HCT116 (cell line): ENCODE measurements around the gene CDC45. TPM values are rescaled to one million over a fixed set of nuclear protein-coding genes. Genes with fewer than 3 reads are reported as not detected.

Source experiments
- ATAC-seq: fragments of 200-7000 bp; cut with Tn5 transposase; 2 replicates; pipeline ENCODE4 v1.9.1; 2020; ENCODE audit warnings: mild to moderate bottlenecking, moderate library complexity
- BruUV-seq: library from RNA; stranded (reverse); fragments of 400-500 nt; replicated peaks from 2 replicates; lab custom pipeline; 2021; lab: Mats Ljungman, UMichigan
- CTCF ChIA-PET: fragments of 300-600 bp; sonication (Branson Sonifier 250); formaldehyde crosslinking; loops from one replicate; lab custom pipeline; 2021; ENCODE audit warnings: antibody characterized with exemption; lab: Charles Lee
- POLR2A ChIA-PET: fragments of 300-600, 350-600 bp; sonication (Branson Sonifier 250); formaldehyde crosslinking; loops from one replicate; lab custom pipeline; 2021; ENCODE audit warnings: antibody characterized with exemption; lab: Charles Lee
- RAD21 ChIA-PET, 2 experiments: fragments of 300-600 bp; sonication (Branson Sonifier 250); formaldehyde crosslinking; loops; one replicate each; lab custom pipeline; 2023; ENCODE audit warnings: low total read pairs in 2 of 2; ENCODE audit not compliant: uncharacterized antibody in 2 of 2, unreplicated experiment in 2 of 2, low non-redundant PET in 1 of 2; lab: Charles Lee
- DNase-seq: peaks from one replicate; pipeline ENCODE4 v3.0.0-alpha.2; 2010; ENCODE audit warnings: low read depth, low spot score
- H2AFZ ChIP-seq: fragments of 200-600 bp; shearing (Covaris generic), sonication (generic); 2 replicates; pipeline ENCODE4 v1.6.1; 2017; ENCODE audit warnings: low read depth, mixed run types, mixed read lengths, antibody characterized with exemption, low read length; ENCODE audit not compliant: poor library complexity, severe bottlenecking
- H3K27ac ChIP-seq: 2 replicates; pipeline ENCODE4 v1.5.1; 2012; ENCODE audit warnings: low read depth, low read length
- H3K27me3 ChIP-seq: fragments of 200-600 bp; sonication (generic); 2 replicates; pipeline ENCODE4 v1.6.1; 2016; ENCODE audit warnings: mixed run types, low read length, mixed read lengths; ENCODE audit not compliant: insufficient read depth
- H3K36me3 ChIP-seq, 2 experiments: fragments of 200-500 bp in 1 of 2; fragments of 200-600 bp in 1 of 2; sonication (Bioruptor generic) in 1 of 2; sonication (generic) in 1 of 2; 2 replicates each; pipeline versions ENCODE4 v1.5.1 to v1.6.1; 2014 to 2016; ENCODE audit warnings: low read length in 2 of 2, inconsistent platforms in 1 of 2, mixed read lengths in 1 of 2, mixed run types in 1 of 2; ENCODE audit not compliant: insufficient read depth in 2 of 2, control insufficient read depth in 1 of 2
- H3K4me1 ChIP-seq, 2 experiments: fragments of 200-600 bp in 1 of 2; sonication (generic) in 1 of 2; 2 replicates each; pipeline versions ENCODE4 v1.5.1 to v1.6.1; 2012 to 2017; ENCODE audit warnings: low read length in 2 of 2, inconsistent platforms in 1 of 2, mild to moderate bottlenecking in 1 of 2, mixed read lengths in 1 of 2, mixed run types in 1 of 2, moderate library complexity in 1 of 2; ENCODE audit not compliant: insufficient read depth in 2 of 2, control insufficient read depth in 1 of 2
- H3K4me2 ChIP-seq: fragments of 200-600 bp; sonication (generic); 2 replicates; pipeline ENCODE4 v1.6.1; 2017; ENCODE audit warnings: mixed run types, low read length, mixed read lengths
- H3K4me3 ChIP-seq, 2 experiments: fragments of 200-600 bp in 1 of 2; sonication (generic) in 1 of 2; replicated peaks in 1 of 2; 2 replicates each; pipeline ENCODE4 v1.5.1; 2011 to 2016; ENCODE audit warnings: low read length in 2 of 2, control low read depth in 1 of 2, low read depth in 1 of 2, mild to moderate bottlenecking in 1 of 2, mixed read lengths in 1 of 2, mixed run types in 1 of 2
- H3K79me2 ChIP-seq: fragments of 200-600 bp; sonication (generic); 2 replicates; pipeline ENCODE4 v1.6.1; 2017; ENCODE audit warnings: mild to moderate bottlenecking, mixed run types, low read length, moderate library complexity, mixed read lengths; ENCODE audit not compliant: insufficient read depth
- H3K9ac ChIP-seq: fragments of 200-600 bp; sonication (generic); 2 replicates; pipeline ENCODE4 v1.6.1; 2016; ENCODE audit warnings: low read length, mixed read lengths
- H3K9me2 ChIP-seq: fragments of 200-600 bp; sonication (generic), shearing (Covaris generic); 2 replicates; pipeline ENCODE4 v1.6.1; 2017; ENCODE audit warnings: mixed run types, mild to moderate bottlenecking, moderate library complexity; ENCODE audit not compliant: insufficient read depth
- H3K9me3 ChIP-seq, 2 experiments: fragments of 200-500 bp in 1 of 2; fragments of 200-600 bp in 1 of 2; sonication (Bioruptor generic) in 1 of 2; sonication (generic) in 1 of 2; 2 replicates each; pipeline ENCODE4 v1.6.1; 2014 to 2017; ENCODE audit warnings: low read length in 2 of 2, mixed read lengths in 2 of 2, inconsistent platforms in 1 of 2, low read depth in 1 of 2, mild to moderate bottlenecking in 1 of 2, mixed run types in 1 of 2, moderate library complexity in 1 of 2; ENCODE audit not compliant: control insufficient read depth in 1 of 2, insufficient read depth in 1 of 2
- H4K20me1 ChIP-seq: fragments of 200-600 bp; sonication (generic), shearing (Covaris generic); 2 replicates; pipeline ENCODE4 v1.6.1; 2017; ENCODE audit warnings: mixed run types, mild to moderate bottlenecking, moderate library complexity; ENCODE audit not compliant: insufficient read depth
- CBX3 ChIP-seq: IDR thresholded peaks from 2 replicates; pipeline ENCODE4 v1.6.1; 2012; ENCODE audit warnings: low read depth
- CEBPB ChIP-seq: IDR thresholded peaks from 2 replicates; pipeline ENCODE4 v1.6.1; 2012; ENCODE audit warnings: low read depth
- EGR1 ChIP-seq: IDR thresholded peaks from 2 replicates; pipeline ENCODE4 v1.6.1; 2012; ENCODE audit warnings: low read depth
- EZH2 ChIP-seq: fragments of 200-600 bp; sonication (generic); IDR thresholded peaks from 2 replicates; pipeline ENCODE4 v1.6.1; 2017; ENCODE audit warnings: antibody characterized with exemption, mixed run types
- EZH2phosphoT487 ChIP-seq: fragments of 200-600 bp; IDR thresholded peaks from 2 replicates; pipeline ENCODE4 v1.6.1; 2018; ENCODE audit warnings: antibody characterized with exemption, borderline replicate concordance
- FOSL1 ChIP-seq: IDR thresholded peaks from 2 replicates; pipeline ENCODE4 v1.6.1; 2012; ENCODE audit warnings: low read depth
- JUND ChIP-seq: IDR thresholded peaks from 2 replicates; pipeline ENCODE4 v1.6.1; 2012
- MAX ChIP-seq: IDR thresholded peaks from 2 replicates; pipeline ENCODE4 v1.6.1; 2012
- POLR2A ChIP-seq: IDR thresholded peaks from 2 replicates; pipeline ENCODE4 v1.7.0; 2011; ENCODE audit warnings: borderline replicate concordance; ENCODE audit not compliant: insufficient read depth, insufficient read length; ENCODE audit errors: extremely low read depth
- POLR2AphosphoS5 ChIP-seq: IDR thresholded peaks from 2 replicates; pipeline ENCODE4 v1.6.1; 2011; ENCODE audit warnings: mild to moderate bottlenecking, low read depth, low read length, moderate library complexity
- REST ChIP-seq: IDR thresholded peaks from 2 replicates; pipeline ENCODE4 v1.6.1; 2012; ENCODE audit warnings: low read depth
- SP1 ChIP-seq: IDR thresholded peaks from 2 replicates; pipeline ENCODE4 v1.6.1; 2012; ENCODE audit warnings: low read depth
- SRF ChIP-seq: IDR thresholded peaks from 2 replicates; pipeline ENCODE4 v1.6.1; 2012; ENCODE audit warnings: low read depth
- YY1 ChIP-seq: IDR thresholded peaks from 2 replicates; pipeline ENCODE4 v1.6.1; 2011; ENCODE audit warnings: low read length, low read depth, moderate library complexity, mild to moderate bottlenecking; ENCODE audit not compliant: insufficient replicate concordance; ENCODE audit errors: extremely low read depth
- ZBTB33 ChIP-seq: IDR thresholded peaks from 2 replicates; pipeline ENCODE4 v1.6.1; 2011; ENCODE audit warnings: mild to moderate bottlenecking, low read length, moderate library complexity; ENCODE audit not compliant: insufficient replicate concordance; ENCODE audit errors: extremely low read depth
- intact Hi-C: fragments of 100-400 bp; cut with micrococcal nuclease; formaldehyde crosslinking; loops from 2 replicates; pipeline ENCODE4 v1.10.0; 2022
- total RNA-seq: library from RNA; stranded (reverse); gene quantifications from one replicate; pipeline ENCODE4 v1.2.1, GENCODE V29; 2021; ENCODE audit not compliant: unreplicated experiment

CDC45 gene
- total RNA-seq, 1 experiment from 2014 or later, result 43.4 TPM

GRCh38 chr22:19483481-19484244 lies 3.9 kb downstream of the CDC45 start:
- CTCF ChIA-PET, result no interaction called here
- Histone ChIP-seq H3K9me3 (no peaks in the 10 kb centered on the region), H4K20me1 (no peaks in the 10 kb centered on the region; the same call in 1 of the 2 replicates), H2AFZ (no peak overlapping the region), H3K9me2 (no peaks in the 10 kb centered on the region), H3K4me3 (no peak overlapping the region), H3K4me2 (no peak overlapping the region), H3K36me3 (peaks cover 17 to 42% of the 10 kb centered on the region in 2 experiments), H3K9ac (no peak overlapping the region), H3K27ac (no peak overlapping the region), H3K27me3 (no peaks in the 10 kb centered on the region), H3K4me1 (peaks cover 6 to 11% of the 10 kb centered on the region in 2 experiments; a peak in 3 of 4 replicates), H3K79me2 (peaks cover 53% of the 10 kb centered on the region)
- BruUV-seq, result no TSS peak
- no peak for ATAC-seq
- POLR2A ChIA-PET, result no interaction called here
- no peak for DNase-seq
- RAD21 ChIA-PET, result no interaction called here
- intact Hi-C loops, result no loop called here
- TF ChIP-seq POLR2A (no peak), EZH2 (no peak), FOSL1 (no peak), CEBPB (no peak), POLR2AphosphoS5 (no peak), SRF (no peak)

- no peak overlapping the region for H3K27ac ChIP-seq
- no peak for ATAC-seq
- ChIA-PET POLR2A (no interaction called here), RAD21 (no interaction called here), CTCF (interaction anchor here (1.8 kb wide), 1 partner anchor 142 kb away, joined by 9 read pairs; no protein-coding TSS in a partner anchor)
- H3K36me3 ChIP-seq, result peaks cover 17 to 44% of the 10 kb centered on the region in 2 experiments; a peak in 3 of 4 replicates
- no peak overlapping the region for H3K4me2 ChIP-seq
- no peak for DNase-seq
- H3K9me2 ChIP-seq, result no peaks in the 10 kb centered on the region
- no peak overlapping the region for H3K9ac ChIP-seq
- H4K20me1 ChIP-seq, result no peaks in the 10 kb centered on the region
- peaks cover 50% of the 10 kb centered on the region for H3K79me2 ChIP-seq
- H3K9me3 ChIP-seq, result no peaks in the 10 kb centered on the region
- no peak overlapping the region for H3K4me3 ChIP-seq
- no TSS peak for BruUV-seq
- H3K4me1 ChIP-seq, result peaks cover 0 to 4% of the 10 kb centered on the region in 2 experiments; a peak in 2 of 4 replicates
- intact Hi-C loops, result no loop called here
- H3K27me3 ChIP-seq, result no peaks in the 10 kb centered on the region
- no peak overlapping the region for H2AFZ ChIP-seq
- TF ChIP-seq ZBTB33, result no peak
- TF ChIP-seq YY1, result no peak
- no peak for TF ChIP-seq POLR2AphosphoS5
- TF ChIP-seq SP1, result no peak
- no peak for TF ChIP-seq MAX
- no peak for TF ChIP-seq EZH2phosphoT487
- TF ChIP-seq JUND, result no peak
- TF ChIP-seq FOSL1, result no peak
- no peak for TF ChIP-seq REST
- TF ChIP-seq CBX3, result no peak
- no peak for TF ChIP-seq EGR1
These were observed 8.6 kb downstream of the CDC45 start for GRCh38 chr22:19488285-19488684.
